CD4-positive, alpha-beta T cell treated with Interleukin-6 for 4 hours (primary cell): ENCODE data around the gene STPG3.
A peak's percentile ranks its signal among the peaks of the same experiment; 100 is the strongest.

Experiments
- DNase-seq: peaks from one replicate; pipeline ENCODE4 v3.0.0-alpha.2; 2020; ENCODE audit warnings: mixed read lengths

STPG3 gene

GRCh38 chr9:137222190-137223077 lies 28.7 kb upstream of the STPG3 start, which contains the start of gene RNF208:
RNF208 (minus strand) TSS chr9:137222240; CDS start chr9:137221212, 1,028 bp downstream.
- peak; percentile 14 for DNase-seq

DNA sequence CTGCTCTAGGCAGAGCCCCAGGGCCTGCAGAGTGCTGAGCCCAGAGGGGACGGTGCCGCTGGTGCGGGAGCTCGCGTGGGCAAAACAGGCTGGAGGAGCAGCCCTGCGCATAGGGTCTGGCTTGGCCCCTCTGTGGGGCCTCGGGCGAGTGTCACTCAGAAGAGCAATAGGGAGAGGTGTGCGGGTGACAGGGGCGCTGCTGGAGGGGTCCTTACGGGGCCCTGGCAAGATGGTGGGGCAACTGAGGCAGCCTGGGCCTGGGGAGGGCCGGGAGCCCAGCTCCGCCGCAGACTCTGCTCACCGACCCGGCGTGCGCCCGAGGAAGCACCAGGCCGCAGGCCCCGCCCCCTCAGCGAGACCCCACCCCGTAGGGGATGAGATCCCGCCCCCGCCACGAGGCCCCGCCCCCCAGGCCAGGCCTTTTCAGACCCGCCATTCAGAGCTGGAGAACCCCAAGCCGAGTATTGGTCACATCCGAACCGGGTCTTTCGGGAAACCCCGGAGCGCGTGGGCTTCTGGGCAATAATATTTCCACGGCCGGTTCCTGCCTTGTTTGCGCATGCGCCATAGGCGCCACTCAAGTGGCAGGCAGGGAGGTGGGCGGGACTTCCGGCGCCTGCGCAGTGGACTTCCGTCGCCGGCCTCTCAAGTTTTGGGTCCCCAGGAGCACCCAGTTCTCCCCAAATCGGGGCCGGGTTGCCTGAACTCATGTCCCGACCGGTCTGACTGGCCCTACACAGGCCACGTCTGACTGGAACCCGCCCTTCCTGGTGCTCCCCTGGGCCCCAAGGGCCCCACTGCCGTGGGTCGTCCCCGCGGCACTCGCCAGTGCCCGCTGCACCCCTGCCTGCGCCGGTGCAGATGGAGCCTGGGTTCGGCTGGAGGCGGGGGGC lies 27.8 kb upstream of the STPG3 start:
- peak; percentile 98 for DNase-seq

DNA sequence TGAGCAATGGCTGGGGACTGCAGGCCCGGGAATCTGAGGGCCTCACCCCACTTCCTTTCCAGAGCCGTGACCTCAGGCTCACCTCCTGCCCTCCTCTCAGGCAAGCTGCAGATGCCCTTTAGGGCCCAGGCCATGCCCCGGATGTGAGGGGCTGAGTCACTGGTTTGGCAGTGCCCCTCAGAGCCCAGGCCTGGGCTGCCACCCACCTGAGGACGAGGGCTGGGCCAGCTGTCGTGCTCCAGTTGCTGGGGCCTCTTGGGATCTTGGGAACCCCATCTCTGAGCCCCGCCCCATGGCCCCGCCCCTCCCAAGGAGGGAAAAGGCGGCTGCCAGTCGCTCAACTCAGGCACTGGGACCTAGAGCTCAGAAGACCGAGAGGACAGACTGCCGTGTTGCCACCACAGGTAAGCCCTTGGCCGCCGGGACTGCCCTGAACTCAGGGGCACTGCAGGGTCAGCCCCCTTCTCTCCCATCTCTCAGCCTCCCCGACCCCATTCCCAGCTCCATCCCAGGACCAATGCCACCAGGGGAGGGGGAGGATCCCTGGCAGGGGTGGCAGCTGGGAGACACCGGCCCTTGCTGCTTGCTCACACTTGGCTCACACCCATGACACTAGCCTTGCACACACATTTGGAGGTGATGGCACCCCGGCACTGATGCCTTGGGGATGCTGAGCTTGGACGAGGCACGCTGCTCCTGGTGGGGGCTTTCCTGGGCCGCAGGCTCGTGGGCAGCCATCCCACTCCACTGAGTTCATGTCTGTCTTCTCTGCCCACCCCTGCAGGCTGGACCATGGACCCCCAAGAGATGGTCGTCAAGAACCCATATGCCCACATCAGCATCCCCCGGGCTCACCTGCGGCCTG lies 26.0 kb upstream of the STPG3 start, which contains the start of gene CYSRT1:
Gene CYSRT1, plus strand, starts transcription at position 345 of the 865 bp plus-strand sequence. Its CDS starts 448 bp downstream, at position 793.
- no peak for DNase-seq

GRCh38 chr9:137225699-137226331 lies 25.3 kb upstream of the STPG3 start:
- DNase-seq: no peak

DNA sequence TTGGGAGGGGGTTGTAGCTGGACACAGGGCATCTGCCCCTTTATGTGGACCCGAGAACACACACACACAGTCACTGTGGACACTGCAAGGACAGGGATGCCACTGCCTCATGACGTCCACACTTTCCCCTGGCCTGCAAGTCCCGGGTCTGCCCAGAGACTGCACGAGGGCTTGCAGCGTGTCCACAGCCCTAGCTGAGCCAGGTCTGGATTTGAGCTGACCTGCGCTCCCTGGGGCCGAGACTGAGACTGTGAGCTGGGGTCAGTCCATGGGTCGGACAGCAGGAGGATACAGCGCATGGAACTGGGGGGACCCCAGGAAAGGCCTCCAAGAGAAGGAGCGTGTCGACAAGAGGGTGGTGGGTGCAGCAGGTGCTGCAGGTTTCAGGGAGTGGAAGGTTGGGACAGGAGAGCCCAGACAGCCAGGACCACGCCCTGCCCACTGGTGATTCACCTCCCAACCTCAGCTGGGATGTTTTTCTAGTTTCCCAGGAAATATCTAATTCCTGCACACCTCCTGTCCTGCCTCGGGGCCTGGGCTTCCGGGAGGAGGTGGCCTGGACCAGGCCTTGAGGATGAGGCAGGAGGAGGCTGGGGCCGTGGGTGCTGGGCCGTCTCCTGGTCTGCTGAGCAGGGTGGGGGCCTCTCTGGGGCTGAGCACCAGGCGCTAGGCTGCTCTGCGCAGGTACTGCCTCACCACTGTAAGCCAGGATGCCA lies 24.6 kb upstream of the STPG3 start:
- DNase-seq: no peak

DNA sequence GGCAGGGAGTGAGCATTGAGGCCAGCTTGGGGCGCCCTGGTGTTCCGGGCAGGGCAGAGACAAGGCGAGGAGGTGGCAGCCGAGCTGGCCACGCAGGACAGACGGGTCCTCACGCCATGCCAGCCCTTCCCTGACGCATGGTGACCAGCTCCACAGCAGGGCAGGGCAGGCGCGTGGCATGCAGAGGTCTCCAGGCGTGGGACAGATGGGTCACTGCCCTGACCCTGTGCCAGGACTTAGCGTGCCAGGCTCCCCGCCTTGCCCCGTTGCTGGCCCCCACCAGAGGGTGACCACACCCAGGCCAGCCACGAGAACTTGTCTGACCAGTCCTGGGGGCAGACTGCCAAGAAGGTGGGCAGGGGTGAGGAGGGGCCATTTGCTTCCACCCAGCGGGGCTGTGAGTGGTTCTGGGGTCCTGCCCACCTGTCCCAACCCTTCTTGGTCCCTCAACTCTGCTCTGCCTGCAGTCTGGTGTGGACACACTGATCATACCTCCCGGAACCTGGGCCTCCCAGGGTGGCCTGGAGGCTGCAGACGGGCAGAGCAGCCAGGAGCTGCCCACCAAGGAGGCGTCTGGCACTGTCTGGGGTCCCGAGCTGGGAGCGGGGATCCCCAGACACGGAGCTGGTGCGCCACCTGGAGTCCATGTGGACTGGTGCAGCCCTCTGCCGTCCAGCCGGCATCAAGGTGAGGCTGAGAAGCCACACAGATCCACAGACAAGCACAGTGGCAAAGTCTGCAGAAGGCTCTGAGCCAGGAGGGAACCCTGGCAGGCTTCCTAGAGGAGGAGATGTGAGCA lies 23.8 kb upstream of the STPG3 start, which contains the start of gene RNF224:
Gene RNF224, plus strand, starts transcription at position 449 of the 799 bp plus-strand sequence. CDS start 834 bp downstream, outside the sequence.
- DNase-seq: peak; percentile 85

- DNase-seq: no peak
Observed at GRCh38 chr9:137227853-137228505, 23.1 kb upstream of the STPG3 start.

DNA sequence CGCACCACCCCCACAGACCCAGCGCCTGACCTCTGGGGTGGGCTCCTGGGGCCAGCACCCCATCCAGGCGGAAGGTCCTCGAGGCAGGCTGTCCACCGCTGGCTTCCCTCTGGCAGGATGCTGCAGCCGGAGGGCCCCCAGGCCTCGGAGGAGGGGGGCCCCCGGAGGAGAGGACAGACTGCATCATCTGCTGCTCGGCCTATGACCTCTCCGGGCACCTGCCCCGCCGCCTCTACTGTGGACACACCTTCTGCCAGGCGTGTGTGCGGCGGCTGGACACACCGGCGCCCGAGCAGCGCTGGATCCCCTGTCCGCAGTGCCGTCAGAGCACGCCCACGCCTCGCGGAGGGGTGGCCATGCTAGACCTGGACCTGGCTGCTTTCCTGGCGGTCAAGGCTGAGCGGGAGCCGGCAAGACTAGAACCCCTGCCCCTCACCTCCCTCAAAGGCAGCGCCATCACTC lies 22.5 kb upstream of the STPG3 start:
- DNase-seq: no peak

- no peak for DNase-seq
Observed at GRCh38 chr9:137228968-137229896, 21.9 kb upstream of the STPG3 start.

DNA sequence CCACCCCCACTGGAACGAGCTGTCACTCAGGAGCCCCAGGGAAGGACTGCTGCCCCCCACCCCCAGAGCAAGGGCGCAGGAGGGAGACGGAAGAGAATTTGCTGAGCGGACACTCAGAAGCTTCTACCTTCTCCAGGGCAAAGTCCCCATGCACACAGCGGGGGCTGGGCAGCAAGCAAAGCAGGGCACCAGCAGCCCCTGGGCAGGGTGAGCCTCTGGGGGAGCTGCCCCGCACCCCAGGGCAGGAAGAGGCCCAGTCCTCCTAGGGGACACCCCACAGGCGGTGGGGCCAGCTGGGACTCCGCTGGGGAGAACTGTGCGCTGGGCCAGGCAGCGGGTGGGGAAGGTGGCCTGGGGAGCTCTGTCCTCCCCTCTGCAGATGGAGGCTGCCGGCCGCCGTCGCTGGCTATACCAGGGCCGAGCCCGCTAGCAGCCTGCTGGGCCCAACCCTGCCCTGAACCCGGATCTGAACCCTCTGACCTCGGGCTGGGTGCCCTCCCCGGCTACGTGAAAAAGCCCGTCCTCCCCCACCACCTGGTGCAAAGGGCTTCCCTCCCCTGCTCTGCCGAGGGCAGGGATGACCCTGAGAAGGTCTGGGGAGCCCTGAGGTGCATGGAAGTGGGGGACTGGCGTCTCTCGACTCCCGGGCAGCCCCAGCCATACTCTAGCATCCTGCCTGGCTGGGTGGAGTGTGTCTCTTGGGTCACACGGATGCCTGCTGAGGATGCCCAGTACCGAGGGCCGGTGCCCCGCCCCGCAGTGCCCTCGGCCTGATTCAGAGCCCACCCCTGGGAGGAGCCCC lies 21.0 kb upstream of the STPG3 start:
- no peak for DNase-seq

GRCh38 chr9:137230705-137231371 lies 20.2 kb upstream of the STPG3 start, which contains the start of gene SLC34A3:
SLC34A3 (plus strand) TSS chr9:137230901; CDS start chr9:137231703, 802 bp downstream.
- no peak for DNase-seq

GRCh38 chr9:137231372-137232039 lies 19.6 kb upstream of the STPG3 start:
- no peak for DNase-seq

DNA sequence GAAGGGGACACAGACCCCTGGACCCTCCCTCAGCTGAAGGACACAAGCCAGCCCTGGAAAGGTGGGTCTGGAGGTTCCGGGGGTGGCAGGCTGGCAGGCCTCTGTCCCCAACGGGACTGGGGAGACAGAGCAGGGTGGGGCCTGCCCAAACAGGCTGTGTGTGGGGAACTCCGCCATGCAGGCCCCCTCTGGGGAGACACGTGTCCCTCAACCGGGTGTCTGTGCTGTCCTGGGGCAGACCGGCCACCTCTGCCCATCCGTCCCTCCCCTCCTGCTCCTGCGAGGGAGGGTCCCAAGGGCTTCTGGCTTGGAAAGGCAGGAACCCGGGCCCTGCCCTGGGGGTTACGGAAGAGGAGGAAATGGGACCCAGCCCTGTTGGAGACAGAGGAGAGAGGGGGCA lies 19.0 kb upstream of the STPG3 start:
- DNase-seq: no peak

DNA sequence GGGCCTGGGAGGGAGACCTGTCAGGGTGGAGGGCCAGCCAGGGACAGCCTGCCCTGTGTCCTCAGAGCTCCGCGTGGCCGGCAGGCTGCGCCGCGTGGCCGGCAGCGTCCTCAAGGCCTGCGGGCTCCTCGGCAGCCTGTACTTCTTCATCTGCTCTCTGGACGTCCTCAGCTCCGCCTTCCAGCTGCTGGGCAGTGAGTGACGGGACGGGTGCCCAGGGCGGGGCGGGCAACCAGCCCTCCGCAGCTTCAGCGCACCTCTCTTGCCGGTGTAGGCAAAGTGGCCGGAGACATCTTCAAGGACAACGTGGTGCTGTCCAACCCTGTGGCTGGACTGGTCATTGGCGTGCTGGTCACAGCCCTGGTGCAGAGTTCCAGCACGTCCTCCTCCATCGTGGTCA lies 18.6 kb upstream of the STPG3 start:
- no peak for DNase-seq

DNA sequence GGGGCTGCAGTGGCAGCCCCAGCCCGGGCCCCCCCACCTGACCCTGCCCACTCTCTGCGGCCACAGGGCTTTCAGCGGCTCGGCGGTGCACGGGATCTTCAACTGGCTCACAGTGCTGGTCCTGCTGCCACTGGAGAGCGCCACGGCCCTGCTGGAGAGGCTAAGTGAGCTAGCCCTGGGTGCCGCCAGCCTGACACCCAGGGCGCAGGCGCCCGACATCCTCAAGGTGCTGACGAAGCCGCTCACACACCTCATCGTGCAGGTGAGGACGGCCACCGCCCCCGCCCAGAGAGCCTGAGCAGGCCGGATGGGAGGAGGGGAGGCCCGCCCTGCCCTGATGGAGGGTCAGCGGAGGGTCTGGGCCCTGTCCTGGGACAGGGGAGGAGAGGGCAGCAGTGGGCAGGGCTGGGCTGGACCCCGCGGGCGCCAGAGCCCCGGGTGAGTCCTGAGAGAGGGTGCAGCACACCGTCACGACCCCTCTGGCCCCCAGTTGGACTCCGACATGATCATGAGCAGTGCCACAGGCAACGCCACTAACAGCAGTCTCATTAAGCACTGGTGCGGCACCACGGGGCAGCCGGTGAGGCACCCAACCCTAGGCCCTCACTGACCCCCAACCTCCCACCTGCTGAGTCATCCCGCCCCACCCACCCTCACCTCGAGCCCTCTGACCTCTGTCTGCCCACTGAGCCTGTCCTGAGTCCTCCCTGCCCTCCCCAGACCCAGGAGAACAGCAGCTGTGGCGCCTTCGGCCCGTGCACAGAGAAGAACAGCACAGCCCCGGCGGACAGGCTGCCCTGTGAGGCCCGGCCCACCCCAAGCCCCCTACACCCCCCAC lies 17.7 kb upstream of the STPG3 start:
- no peak for DNase-seq
